HepG2 (cell line): ENCODE measurements around the gene PAXX. TPM values are rescaled to one million over a fixed set of nuclear protein-coding genes. Genes with fewer than 3 reads are reported as not detected.

Source experiments
- ATAC-seq: fragments of 200-7000 bp; cut with Tn5 transposase; 3 replicates; pipeline ENCODE4 v1.9.1; 2020; ENCODE audit warnings: mild to moderate bottlenecking, moderate library complexity
- BruUV-seq: library from RNA; stranded (reverse); fragments of 400-500 nt; replicated peaks from 2 replicates; lab custom pipeline; 2021; lab: Mats Ljungman, UMichigan
- CTCF ChIA-PET: fragments of 300-600 bp; formaldehyde crosslinking; extraction: SDS; loops from one replicate; lab custom pipeline; 2021; ENCODE audit warnings: low total read pairs, inconsistent platforms, low intra/inter-chr PET ratio; lab: Yijun Ruan, JAX
- POLR2A ChIA-PET: fragments of 350-600 bp; sonication (Branson Sonifier 250); formaldehyde crosslinking; loops from one replicate; lab custom pipeline; 2020; ENCODE audit warnings: antibody characterized with exemption, inconsistent platforms; lab: Yijun Ruan, JAX
- DNase-seq: peaks from one replicate; pipeline ENCODE4 v3.0.0-alpha.2; 2015; ENCODE audit warnings: low spot score
- FAIRE-seq: peaks from 3 replicates; lab custom pipeline; 2011; peaks lifted over from hg19 to GRCh38; lab: Jason Lieb, UNC
- H2AFZ ChIP-seq: one replicate; pipeline ENCODE4 v1.6.1; 2011; ENCODE audit warnings: low read length, inconsistent platforms
- H3K27ac ChIP-seq: fragments of 300-600 bp; 3 replicates; pipeline ENCODE4 v1.8.0; 2011; ENCODE audit warnings: mixed run types, mild to moderate bottlenecking, mixed read lengths, low read length, inconsistent platforms; ENCODE audit not compliant: insufficient read depth; ENCODE audit errors: extremely low read length
- H3K27me3 ChIP-seq, 2 experiments: fragments of 200-600 bp in 1 of 2; 2 replicates in 1 of 2; 3 replicates in 1 of 2; pipeline versions ENCODE4 v1.6.0 to v1.8.0; 2011; ENCODE audit warnings: low read length in 2 of 2, mild to moderate bottlenecking in 2 of 2, moderate library complexity in 2 of 2, inconsistent platforms in 1 of 2; ENCODE audit not compliant: insufficient read depth in 2 of 2, control insufficient read depth in 1 of 2
- H3K36me3 ChIP-seq, 2 experiments: fragments of 200-600 bp in 1 of 2; replicated peaks in 1 of 2; 2 replicates in 1 of 2; 3 replicates in 1 of 2; pipeline versions ENCODE4 v1.5.1 to v1.8.0; 2011; ENCODE audit warnings: low read length in 2 of 2, inconsistent platforms in 1 of 2; ENCODE audit not compliant: insufficient read depth in 2 of 2, control insufficient read depth in 1 of 2
- H3K4me1 ChIP-seq: 2 replicates; pipeline ENCODE4 v1.5.1; 2012; ENCODE audit warnings: low read length, inconsistent platforms; ENCODE audit not compliant: insufficient read depth
- H3K4me2 ChIP-seq: 2 replicates; pipeline ENCODE4 v1.6.0; 2011; ENCODE audit warnings: low read depth, low read length, inconsistent platforms
- H3K4me3 ChIP-seq, 3 experiments: fragments of 200-600 bp in 1 of 3; sonication (generic), shearing (Covaris generic) in 1 of 3; replicated peaks in 1 of 3; 2 replicates each; pipeline ENCODE4 v1.5.1; 2011 to 2016; ENCODE audit warnings: low read length in 3 of 3, inconsistent platforms in 2 of 3, low read depth in 2 of 3, mild to moderate bottlenecking in 2 of 3, control low read depth in 1 of 3, mixed read lengths in 1 of 3; ENCODE audit not compliant: insufficient read depth in 1 of 3
- H3K79me2 ChIP-seq: one replicate; pipeline ENCODE4 v1.6.1; 2011; ENCODE audit warnings: low read length, inconsistent platforms; ENCODE audit not compliant: insufficient read depth
- H3K9ac ChIP-seq: 2 replicates; pipeline ENCODE4 v1.6.0; 2011; ENCODE audit warnings: mild to moderate bottlenecking, low read depth, low read length, inconsistent platforms; ENCODE audit not compliant: insufficient read depth
- H3K9me3 ChIP-seq: 2 replicates; pipeline ENCODE4 v1.5.1; 2012; ENCODE audit warnings: mild to moderate bottlenecking, low read length
- H4K20me1 ChIP-seq: 2 replicates; pipeline ENCODE4 v1.6.0; 2011; ENCODE audit warnings: inconsistent platforms, mild to moderate bottlenecking, low read length, moderate library complexity; ENCODE audit not compliant: insufficient read depth
- CREBL2 ChIP-seq: sonication (generic); formaldehyde crosslinking; IDR thresholded peaks from 2 replicates; pipeline ENCODE4 v1.8.1; 2023; ENCODE audit warnings: missing genetic modification reagents, mild to moderate bottlenecking, borderline replicate concordance
- SOX6 ChIP-seq, 2 experiments: fragments of 450-650 bp in 1 of 2; sonication (generic) in 1 of 2; formaldehyde crosslinking in 1 of 2; IDR thresholded peaks; 2 replicates each; pipeline versions ENCODE4 v1.4.0 to v1.6.1; 2017 to 2020; ENCODE audit warnings: antibody characterized with exemption in 1 of 2, mild to moderate bottlenecking in 1 of 2, missing genetic modification reagents in 1 of 2
- ZBTB33 ChIP-seq: sonication (generic); formaldehyde crosslinking; IDR thresholded peaks from 2 replicates; pipeline ENCODE4 v1.4.0; 2020; ENCODE audit warnings: missing genetic modification reagents
- ZNF709 ChIP-seq: sonication (generic); formaldehyde crosslinking; IDR thresholded peaks from 2 replicates; pipeline ENCODE4 v1.5.0; 2020; ENCODE audit warnings: mild to moderate bottlenecking, missing genetic modification reagents
- WGBS: methylation state at CpG from one replicate; pipeline ENCODE4 v1.1.6; 2017; ENCODE audit warnings: low lambda C conversion rate; 5-methylcytosine and 5-hydroxymethylcytosine counted together
- in situ Hi-C: cut with HindIII; loops from 2 replicates; pipeline ENCODE4 v1.10.0; 2017; ENCODE audit warnings: low pct_unique_long_range_greater_than_20kb; ENCODE audit not compliant: extremely low pct_ligation_motif_present
- intact Hi-C: fragments of 100-400 bp; cut with micrococcal nuclease; formaldehyde crosslinking; loops from one replicate; pipeline ENCODE4 v1.10.0; 2022; ENCODE audit not compliant: unreplicated experiment
- polyA plus RNA-seq, 8 experiments: library from polyadenylated mRNA; depleted of rRNA in 3 of 8; stranded (reverse) in 7 of 8; unstranded in 1 of 8; fragments of >200 nt; fragmentation: Illumina TruSeq in 4 of 8; extraction: Trizol in 4 of 8; gene quantifications; 2 replicates each; pipeline versions ENCODE4 v1.2.1 to v1.2.3, GENCODE V29; 2011 to 2016; ENCODE audit warnings: low read depth in 4 of 8, missing spikeins in 1 of 8, mixed read lengths in 1 of 8; ENCODE audit not compliant: insufficient read depth in 1 of 8
- total RNA-seq, 5 experiments: library from RNA; depleted of rRNA; stranded (reverse); fragments of >200 nt; fragmentation: Illumina TruSeq; extraction: Trizol; gene quantifications; 2 replicates each; pipeline ENCODE4 v1.2.3, GENCODE V29; 2016; ENCODE audit warnings: low read depth in 1 of 5

PAXX gene
- total and polyA plus RNA-seq, 2 of the 13 experiments (the other 11 are each of a cell fraction or from before 2014, with no cell fraction given), result 14.0 to 31.9 TPM

GRCh38 chr9:136978073-136978864 lies 14.0 kb upstream of the PAXX start:
- TF ChIP-seq ZBTB33 (CRISPR knock-in tag) (peak; percentile 3; the same call in 1 of the 2 replicates), ZNF709 (CRISPR knock-in tag) (no peak)
- no peaks in the 10 kb centered on the region for H3K9me3 ChIP-seq
- FAIRE-seq (no peak), ATAC-seq (peak; percentile 3; the same call in 1 of the 3 replicates), DNase-seq (no peak)
- BruUV-seq, result no TSS peak
- in situ Hi-C loops (no loop called here), intact Hi-C loops (no loop called here)
- POLR2A ChIA-PET, result interaction anchor here (0.8 to 2.3 kb wide), 4 partner anchors 14 to 32 kb away, joined by 3 to 13 read pairs (median 4); partner anchors contain the start of gene PAXX
- no peaks in the 10 kb centered on the region for H4K20me1 ChIP-seq
- H3K4me2 ChIP-seq, result peak overlapping the region; percentile 23; the same call in 1 of the 2 replicates
- 44% methylated on average over 37 of the region's 78 CpGs for WGBS
- H2AFZ ChIP-seq, result no peak overlapping the region
- H3K9ac ChIP-seq, result no peak overlapping the region
- no peaks in the 10 kb centered on the region for H3K36me3 ChIP-seq
- CTCF ChIA-PET, result no interaction called here
- no peak overlapping the region; a peak in 1 of 6 replicates for H3K4me3 ChIP-seq
- peaks cover 11 to 60% of the 10 kb centered on the region in 2 experiments for H3K27me3 ChIP-seq
- H3K4me1 ChIP-seq, result peaks cover 41% of the 10 kb centered on the region
- no peaks in the 10 kb centered on the region for H3K79me2 ChIP-seq
- no peak overlapping the region for H3K27ac ChIP-seq

GRCh38 chr9:136978865-136979544 lies 13.2 kb upstream of the PAXX start:
- no peak overlapping the region for H3K4me3 ChIP-seq
- TF ChIP-seq CREBL2 (CRISPR knock-in tag) (no peak), SOX6 (IDR thresholded peaks at IDR 0.05) (no peak), SOX6 (CRISPR knock-in tag; IDR thresholded peaks at IDR 0.05) (no peak)
- TF ChIP-seq, all 625 proteins: peak for 0
- ChIA-PET CTCF (no interaction called here), POLR2A (interaction anchor here (1.1 to 2.3 kb wide), 2 partner anchors 13 to 29 kb away, joined by 5 to 13 read pairs; partner anchors contain the start of gene PAXX)
- ATAC-seq (no peak), DNase-seq (no peak), FAIRE-seq (no peak)
- BruUV-seq, result no TSS peak
- Histone ChIP-seq H3K27me3 (peaks cover 11 to 60% of the 10 kb centered on the region in 2 experiments), H3K36me3 (no peaks in the 10 kb centered on the region), H3K4me2 (no peak overlapping the region), H3K9ac (no peak overlapping the region), H3K9me3 (no peaks in the 10 kb centered on the region), H2AFZ (no peak overlapping the region), H3K79me2 (no peaks in the 10 kb centered on the region), H3K27ac (no peak overlapping the region), H4K20me1 (no peaks in the 10 kb centered on the region), H3K4me1 (peaks cover 39% of the 10 kb centered on the region)
- in situ Hi-C loops (no loop called here), intact Hi-C loops (no loop called here)
- 81% methylated on average over 21 of the region's 41 CpGs for WGBS
